Activated naive CD4-positive, alpha-beta T cell treated with Interleukin-2 at 50 U/mL for 16 hours (primary cell): ENCODE data around the gene PLEKHA5.
"Not testable (repeated sequence)": the region's sequence is repeated elsewhere in the genome, so short reads cannot be mapped to it uniquely, and the experiment has no call there.

Experiments used
- DNase-seq: peaks from one replicate; pipeline ENCODE4 v3.0.0-alpha.2; 2020

The PLEKHA5 gene, protein sequence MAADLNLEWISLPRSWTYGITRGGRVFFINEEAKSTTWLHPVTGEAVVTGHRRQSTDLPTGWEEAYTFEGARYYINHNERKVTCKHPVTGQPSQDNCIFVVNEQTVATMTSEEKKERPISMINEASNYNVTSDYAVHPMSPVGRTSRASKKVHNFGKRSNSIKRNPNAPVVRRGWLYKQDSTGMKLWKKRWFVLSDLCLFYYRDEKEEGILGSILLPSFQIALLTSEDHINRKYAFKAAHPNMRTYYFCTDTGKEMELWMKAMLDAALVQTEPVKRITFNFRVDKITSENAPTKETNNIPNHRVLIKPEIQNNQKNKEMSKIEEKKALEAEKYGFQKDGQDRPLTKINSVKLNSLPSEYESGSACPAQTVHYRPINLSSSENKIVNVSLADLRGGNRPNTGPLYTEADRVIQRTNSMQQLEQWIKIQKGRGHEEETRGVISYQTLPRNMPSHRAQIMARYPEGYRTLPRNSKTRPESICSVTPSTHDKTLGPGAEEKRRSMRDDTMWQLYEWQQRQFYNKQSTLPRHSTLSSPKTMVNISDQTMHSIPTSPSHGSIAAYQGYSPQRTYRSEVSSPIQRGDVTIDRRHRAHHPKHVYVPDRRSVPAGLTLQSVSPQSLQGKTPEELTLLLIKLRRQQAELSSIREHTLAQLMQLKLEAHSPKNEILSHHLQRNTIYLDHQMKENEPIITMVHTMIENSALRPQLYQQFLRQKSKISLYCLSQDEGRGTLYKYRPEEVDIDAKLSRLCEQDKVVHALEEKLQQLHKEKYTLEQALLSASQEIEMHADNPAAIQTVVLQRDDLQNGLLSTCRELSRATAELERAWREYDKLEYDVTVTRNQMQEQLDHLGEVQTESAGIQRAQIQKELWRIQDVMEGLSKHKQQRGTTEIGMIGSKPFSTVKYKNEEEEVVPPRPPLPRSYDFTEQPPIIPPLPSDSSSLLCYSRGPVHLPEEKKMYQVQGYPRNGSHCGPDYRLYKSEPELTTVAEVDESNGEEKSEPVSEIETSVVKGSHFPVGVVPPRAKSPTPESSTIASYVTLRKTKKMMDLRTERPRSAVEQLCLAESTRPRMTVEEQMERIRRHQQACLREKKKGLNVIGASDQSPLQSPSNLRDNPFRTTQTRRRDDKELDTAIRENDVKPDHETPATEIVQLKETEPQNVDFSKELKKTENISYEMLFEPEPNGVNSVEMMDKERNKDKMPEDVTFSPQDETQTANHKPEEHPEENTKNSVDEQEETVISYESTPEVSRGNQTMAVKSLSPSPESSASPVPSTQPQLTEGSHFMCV

DNA sequence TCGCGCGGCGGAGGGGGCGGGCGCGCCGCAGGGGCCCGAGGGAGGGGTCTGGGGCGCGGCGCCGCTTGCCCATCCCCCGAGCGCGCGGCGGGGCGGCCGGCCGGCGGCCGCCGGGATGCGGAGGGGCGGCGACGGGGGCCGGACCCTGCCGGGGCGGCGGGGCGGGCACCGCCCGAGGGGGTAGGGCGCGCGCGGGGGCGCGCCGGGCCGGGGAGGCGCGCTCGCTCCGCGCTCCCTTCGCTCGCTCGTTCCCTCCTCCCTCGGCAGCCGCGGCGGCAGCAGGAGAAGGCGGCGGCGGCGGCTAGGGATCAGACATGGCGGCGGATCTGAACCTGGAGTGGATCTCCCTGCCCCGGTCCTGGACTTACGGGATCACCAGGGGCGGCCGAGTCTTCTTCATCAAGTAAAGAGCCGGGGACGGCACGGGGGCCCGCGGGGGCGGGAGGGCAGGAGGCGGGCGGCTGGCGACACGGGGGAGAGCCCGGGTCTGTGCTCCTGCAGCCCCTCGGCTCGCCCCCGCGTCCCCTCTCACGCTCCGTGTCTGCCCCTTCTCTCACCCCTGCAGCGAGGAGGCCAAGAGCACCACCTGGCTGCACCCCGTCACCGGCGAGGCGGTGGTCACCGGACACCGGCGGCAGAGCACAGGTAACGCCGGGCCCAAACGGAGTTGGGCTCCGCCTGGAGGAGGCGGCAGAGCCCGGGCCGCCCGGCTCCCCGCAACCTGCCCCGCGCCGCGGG lies at the start of gene PLEKHA5:
Gene PLEKHA5, plus strand, starts transcription at position 248 of the 738 bp plus-strand sequence. Its CDS starts 67 bp downstream, at position 315.
- peak; percentile 41 for DNase-seq

DNA sequence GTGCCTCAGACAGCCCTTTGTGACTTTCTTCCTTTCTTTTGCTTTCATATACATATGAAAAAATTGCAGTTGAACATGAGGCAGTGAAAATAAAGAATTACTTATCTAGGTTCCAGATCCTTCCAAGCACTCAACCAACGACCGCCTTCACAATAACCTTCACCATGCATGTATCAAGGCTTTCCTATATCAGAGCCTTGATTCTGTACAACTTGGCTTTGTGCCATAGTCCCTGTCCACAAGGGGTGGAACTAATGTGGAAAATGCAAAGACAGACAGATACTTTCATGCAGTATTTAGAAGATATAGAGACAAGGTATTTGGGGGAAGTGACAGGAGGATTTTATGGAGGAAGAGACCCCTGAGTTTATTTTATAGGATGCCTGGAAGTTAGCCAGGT lies 48.6 kb upstream of the PLEKHA5 start:
- no peak for DNase-seq

DNA sequence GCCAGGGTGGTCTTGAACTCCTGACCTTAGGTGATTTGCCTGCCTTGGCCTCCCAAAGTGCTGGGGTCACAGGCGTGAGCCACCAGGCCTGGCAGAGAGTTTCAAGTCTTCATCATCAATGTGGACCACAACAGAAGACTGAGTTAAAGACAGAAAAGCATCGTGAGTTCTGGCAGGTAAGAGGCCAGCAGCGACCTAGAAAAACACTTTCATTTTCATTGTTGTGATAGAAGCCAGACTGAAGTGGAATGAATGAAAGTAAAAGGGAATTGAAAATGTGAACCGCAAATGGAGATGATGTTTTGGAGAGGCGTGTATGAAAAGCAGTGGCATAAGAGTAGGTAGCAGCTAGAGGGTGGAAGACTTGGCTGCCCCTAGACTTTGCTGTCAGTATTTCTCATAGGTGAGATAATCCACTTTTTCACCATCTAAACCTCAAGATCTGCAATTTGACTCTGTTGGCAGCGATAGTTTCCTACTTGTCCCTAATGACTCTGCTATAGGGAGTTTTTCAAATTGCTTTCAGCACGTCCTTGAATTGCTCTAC lies 47.1 kb upstream of the PLEKHA5 start:
- no peak for DNase-seq

DNA sequence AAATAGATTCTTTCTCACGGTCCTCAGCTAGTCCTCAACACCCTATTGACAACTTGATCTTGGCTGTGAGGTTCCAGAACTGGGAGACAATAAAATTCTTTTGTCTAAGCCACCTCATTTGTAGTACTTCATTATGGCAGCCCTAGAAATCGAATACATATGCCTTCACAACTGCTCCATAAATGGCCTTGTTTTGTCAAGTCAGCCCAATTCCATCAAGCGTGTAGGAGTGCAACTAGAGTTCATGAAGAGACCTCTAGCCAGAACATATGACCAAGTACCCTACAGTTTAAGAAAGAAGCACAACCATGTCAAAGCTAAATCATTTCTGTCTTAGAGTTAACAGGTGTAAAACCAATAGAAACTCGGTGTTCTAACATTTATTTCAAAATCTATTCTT lies 45.0 kb upstream of the PLEKHA5 start:
- no peak for DNase-seq

DNA sequence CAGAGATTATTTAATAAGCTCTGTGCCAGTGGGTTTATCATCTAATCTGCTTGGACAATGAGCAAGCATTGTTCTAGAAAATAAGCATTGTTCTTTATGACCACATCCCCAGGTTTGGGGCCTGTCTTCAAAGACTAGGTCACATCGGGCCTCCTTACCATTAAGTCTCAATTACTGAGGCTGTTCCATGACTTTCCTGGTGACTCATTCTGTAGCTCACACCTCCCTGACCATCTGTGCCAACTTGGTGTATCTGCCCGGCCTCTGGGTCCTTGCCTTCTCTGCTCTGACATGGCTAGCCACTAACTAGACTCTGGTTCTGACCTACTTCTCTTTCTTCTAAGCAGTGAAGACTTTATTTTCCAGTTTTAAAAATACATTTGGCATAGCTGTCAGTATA lies 44.4 kb upstream of the PLEKHA5 start:
- DNase-seq = no peak

DNA sequence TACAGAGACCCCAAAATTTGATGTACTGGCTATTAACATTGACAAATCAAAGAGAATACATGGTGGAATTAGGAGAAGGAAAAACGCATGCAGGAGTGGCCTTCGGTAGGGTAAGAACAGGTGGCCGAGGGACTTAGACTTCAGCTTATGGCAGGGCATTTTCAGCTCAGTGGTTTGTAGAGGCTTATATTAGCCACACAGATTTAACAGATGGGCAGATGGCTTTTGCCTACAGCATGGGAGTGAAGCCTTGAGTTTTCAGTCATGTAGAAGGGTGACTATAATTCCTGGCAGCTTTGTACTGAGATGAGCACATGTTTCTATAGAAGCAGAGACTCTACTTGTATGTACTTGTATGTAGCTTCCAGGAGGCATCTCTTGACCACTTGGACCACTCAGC lies 40.9 kb upstream of the PLEKHA5 start:
- DNase-seq = no peak

DNA sequence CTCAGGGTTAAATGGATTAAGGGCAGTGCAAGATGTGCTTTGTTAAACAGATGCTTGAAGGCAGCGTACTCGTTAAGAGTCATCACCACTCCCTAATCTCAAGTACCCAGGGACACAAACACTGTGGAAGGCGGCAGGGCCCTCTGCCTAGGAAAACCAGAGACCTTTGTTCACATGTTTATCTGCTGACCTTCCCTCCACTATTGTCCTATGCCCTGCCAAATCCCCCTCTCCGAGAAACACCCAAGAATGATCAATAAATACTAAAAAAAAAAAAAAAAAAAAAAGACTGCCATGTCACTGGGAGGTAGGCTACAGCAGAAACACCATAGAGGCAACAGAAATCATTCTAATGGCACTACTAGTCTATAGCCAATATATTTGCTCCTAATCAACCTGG lies 37.1 kb upstream of the PLEKHA5 start:
- DNase-seq = not testable (repeated sequence)

DNA sequence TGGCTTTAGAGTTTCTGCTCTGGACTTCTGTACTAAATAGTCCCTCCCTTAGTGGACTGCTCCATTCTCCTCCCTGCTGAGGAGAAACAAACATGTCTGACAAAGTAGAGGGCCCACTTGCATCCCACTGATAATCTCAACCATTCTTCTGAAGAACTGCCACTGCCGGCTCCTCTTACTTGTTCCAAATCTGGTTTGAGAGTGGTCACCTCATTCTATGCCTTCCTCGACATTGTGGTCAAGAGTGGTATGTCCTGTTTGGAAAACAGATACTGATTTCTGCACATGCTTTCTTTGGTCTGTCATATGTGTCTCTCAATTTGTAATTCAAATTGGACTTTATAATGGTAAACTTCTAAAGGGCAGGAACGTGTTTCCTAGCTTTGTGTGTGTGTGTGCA lies 36.3 kb upstream of the PLEKHA5 start:
- no peak for DNase-seq

DNA sequence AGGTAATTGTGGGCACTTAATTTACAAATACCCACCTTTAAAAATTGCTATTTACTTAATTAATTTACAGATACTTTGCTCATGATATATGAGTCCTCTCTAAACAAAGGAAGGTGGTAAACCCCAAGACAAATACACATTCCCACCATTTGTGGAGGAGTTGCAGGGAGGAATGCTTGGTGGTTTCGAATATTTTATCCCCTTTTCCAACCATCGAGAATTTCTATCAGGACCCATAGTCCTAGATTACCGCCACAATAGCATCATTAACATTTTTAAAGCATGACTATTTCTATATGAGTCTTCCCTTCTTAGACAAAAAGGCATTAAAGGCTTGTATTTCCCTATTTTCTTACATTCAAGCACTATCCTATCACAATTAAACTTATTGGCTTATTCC lies 34.2 kb upstream of the PLEKHA5 start:
- DNase-seq = no peak

DNA sequence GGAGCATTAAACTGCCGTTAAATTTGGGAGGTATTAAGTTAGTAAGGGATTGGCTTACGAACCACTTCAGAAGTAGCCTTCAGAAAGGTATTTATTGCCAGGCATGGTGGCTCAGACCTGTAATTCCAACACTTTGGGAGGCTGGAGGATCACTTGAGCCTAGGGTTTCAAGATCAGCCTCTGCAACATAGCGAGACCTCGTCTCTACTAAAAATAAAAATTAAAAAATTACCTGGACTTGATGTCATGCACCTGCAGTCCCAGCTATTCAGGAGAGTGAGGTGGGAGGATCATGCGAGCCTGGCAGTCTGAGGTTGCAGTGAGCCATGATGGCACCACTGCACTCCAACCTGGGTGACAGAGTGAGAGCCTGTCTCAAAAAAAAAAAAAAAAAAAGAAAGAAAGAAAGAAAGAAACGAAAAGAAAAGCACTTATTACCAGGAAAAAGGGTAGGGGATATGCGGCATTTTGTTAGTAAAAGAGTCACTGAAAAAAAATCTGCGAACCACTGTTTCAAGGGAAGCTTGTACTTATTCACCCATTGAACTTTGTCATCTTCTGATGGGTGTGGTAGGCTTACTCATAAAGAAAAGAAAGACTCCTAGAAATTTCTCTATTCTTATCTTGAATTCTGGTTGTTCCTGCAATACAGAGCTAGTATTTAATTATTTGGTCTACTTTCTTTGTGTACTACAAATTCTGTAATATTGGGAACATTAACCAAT lies 33.6 kb upstream of the PLEKHA5 start:
- no peak for DNase-seq

DNA sequence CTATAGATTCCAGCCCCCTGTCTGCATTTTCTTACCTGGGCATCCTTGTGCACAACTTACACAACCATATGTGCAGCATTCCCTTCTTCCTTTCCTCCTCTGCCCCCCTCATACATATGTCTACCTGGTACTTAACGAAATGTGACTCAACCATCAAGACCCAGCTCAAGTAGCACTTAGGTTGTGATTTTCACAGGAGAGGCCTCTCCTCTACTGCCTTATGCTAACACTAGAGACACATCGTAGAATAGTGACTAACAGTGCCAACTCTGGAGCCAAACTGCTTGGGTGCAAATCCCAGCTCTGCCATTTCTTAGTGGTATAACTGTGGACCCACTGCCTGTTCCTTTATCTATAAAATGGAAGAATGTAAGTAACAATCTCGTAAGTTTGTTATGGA lies 24.1 kb upstream of the PLEKHA5 start:
- DNase-seq = no peak

DNA sequence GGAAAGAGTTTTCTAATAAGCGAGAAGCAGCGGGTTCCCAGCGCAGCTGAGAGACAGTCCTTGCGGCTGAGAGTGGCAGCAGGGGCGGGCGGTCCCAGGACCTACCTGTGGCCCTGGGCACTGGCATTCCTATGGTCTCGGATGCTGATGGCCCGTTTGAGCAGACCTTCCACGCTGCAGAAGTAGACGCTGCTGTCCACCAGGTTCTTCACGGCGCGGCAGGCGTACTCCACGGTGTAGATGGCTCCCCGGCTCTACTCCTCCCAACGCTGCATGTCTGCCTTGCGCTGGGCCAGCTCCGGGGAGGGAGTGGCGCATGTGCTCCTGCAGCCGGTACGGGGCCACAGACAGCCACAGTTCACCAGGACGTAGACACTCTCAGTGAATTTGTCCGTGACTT lies 21.8 kb upstream of the PLEKHA5 start:
- DNase-seq = no peak

DNA sequence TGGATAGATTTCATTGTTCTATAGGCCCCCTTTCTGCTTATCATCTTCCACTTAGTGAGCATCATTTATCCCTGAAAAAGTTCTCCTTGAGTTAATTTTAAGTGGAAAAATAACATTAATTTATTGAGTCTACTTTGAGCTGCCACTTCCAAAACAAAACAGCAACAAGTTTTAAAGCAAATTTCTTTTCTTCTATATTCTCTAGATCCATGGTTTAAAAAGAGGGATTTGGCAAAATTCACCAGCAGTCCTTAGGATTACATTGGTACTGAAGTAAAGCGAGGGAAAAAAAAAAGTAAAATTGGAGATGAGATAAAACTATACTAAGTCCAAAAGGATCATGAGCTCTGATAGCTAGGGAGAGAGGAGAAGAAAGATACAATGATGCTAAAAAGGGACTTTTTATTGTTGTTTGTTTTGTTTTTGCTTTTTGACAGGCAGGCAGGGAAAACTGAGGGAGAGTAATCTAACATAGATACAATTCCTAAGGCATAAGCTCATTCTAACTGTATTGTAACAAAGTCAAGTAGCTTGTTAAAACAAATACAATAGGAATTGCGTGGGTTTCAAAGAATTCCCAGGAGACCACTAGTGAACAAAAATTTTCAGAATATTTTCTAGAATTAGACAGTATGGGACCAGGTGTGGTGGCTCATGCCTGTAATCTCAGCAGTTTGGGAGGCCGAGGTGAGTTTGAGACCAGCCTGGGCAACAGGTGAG lies 19.2 kb upstream of the PLEKHA5 start:
- no peak for DNase-seq

DNA sequence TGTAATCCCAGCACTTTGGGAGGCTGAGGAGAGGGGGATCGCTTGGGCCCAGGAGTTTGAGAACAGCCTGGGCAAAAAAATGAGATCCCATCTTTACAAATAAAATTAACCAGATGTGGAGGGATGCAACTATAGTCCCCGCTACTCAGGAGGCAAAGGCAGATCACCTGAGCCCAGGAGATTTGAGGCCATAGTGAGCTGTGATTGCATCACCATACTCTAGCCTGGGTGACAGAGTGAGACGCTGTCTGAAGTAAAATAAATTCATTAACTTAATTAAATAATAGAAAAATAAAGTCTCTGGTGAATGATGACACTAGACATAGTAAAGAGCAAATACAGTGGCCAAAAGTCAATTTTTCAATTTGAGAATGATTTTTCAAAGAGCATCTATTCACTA lies 16.1 kb upstream of the PLEKHA5 start:
- DNase-seq = no peak

DNA sequence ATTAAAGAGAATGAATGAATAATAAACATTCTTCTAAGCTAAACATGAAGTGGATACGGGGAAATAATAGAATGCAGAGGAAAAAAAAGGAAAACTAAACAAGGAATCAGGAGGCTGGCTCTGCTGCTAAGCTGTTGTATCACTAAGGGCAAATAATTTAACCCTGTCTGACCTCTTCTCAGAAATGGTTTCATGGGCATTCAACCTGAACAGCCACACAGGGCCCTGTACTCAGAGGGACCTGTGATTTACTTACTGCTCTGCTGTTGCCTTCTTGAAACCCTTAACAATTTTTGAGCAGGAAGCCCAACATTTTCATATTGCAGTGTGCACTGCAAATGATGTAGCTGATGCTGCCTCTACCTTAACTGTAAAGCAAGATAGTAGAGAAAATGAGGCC lies 14.2 kb upstream of the PLEKHA5 start:
- no peak for DNase-seq

DNA sequence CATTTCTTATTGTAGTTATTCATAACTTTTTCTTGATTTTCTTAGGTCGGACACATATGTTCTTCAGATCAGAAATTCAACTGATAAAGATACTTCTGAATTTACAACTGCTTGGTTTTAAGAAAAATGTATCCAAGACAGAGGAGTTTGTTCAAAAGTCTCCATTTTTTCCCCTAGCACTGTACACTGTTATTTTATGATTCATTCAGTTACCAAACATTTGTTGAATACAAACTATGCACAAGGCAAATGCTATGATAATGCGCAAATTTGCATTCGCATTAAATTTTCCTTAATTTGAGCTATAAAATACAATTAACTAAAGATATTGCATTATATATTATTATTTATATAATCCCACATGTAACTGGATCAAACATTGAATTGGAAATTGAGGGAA lies 10.1 kb upstream of the PLEKHA5 start:
- DNase-seq = no peak

DNA sequence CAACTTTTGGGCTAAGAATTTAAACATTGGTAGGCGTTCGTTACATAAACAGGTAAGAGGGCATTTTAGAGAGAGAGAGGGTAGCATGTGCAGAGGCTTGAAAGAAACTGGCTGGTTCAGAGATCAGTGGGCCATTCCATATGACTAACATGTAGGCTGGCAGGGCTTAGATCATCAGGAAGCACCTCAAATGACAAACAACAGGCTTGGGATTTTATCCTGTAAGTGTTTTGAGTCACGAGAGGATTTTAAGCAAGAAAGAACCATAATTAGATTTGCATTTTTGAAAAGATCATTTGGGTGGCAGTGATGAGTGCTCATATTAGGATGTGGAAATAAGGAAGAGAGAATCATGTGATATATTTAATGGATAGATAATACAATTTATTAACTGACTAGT lies 8.7 kb upstream of the PLEKHA5 start:
- no peak for DNase-seq

DNA sequence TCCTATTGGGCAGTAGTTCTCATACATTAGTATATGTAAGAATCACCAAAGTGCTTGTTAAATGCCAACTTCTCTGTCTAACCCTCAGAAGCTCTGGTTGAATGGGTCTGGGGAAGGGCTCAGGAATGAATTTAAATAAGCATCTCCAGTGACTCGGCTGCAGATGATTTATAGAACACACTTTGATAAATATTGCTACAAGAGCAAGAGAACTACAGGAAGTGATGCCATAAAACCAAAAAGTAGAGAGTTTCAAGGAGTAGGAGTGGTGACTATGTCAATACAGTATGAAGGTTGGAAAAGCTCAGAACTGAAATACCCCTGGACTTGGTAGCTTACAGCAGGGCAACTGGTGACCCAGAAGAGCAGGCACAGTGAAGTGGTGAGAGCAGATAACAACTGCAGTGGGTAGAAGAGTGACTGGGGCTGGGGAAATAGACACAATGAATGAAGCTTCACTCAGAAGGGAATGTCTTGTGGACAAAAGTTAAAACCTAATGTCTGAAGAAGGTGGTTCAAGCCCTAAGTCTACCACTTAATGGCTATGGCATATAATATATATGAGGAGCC lies 8.0 kb upstream of the PLEKHA5 start:
- DNase-seq = no peak

DNA sequence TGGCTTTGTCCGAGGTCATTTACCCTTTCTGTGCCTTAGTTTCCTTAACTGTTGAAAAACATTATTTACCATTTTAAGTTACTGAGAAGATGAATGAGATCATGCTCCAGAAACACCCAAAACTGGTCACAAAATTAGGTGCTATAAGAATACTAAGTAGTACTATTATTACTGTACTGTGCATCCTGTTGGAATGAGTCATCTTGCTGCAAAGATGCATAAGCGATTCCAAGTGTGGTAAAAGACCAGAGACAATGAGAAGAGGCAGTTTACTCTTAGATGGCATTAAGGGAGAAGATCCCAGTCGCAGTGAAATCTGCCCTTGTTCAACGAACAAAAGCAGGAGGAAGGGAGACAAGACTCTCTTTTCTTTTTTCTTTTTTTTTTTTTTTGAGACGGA lies 4.2 kb upstream of the PLEKHA5 start:
- no peak for DNase-seq

DNA sequence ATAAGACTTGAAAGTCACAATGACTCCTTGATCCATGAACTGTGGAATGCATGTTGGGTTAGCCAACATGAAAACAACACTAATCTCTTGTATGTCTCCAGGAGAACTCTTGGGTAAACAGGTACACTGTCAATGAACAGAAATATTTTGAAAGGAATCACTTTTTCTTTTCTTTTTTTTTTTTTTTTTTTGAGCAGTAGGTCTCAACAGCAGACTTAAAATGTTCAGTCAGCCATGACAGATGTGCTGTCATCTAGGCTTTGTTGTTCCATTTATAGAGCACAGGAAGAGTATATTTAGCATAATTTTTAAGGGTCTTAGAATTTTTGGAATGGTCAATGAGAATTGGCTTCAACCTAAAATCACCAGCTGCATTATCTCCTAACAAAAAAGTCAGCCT lies 2.3 kb upstream of the PLEKHA5 start:
- DNase-seq = no peak

DNA sequence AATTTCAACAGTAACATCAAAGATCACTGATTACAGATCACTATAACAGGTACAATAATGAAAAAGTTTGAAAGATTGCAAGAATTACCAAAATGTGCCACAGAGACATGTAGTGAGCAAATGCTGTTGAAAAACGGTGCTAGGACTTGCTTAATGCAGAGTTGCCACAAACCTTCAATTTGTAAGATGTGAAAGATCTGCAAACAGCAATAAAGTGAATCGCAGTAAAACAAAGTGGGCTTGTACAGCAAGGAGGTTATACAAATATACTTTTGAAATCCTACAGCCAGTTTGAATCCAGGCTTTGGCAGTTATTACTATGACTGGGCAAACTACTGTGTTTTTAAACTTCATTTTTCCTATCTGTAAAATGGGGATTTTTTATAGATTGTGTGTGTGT lies 1.0 kb upstream of the PLEKHA5 start:
- no peak for DNase-seq
